ENCODE data around the gene PRKAR1B.

The PRKAR1B gene

GRCh38 chr7:739983-740942 is 13.2 kb upstream of the PRKAR1B start:
- no peak for DNase-seq

GRCh38 chr7:739455-739982 is 12.4 kb upstream of the PRKAR1B start:
- DNase-seq: no peak

GRCh38 chr7:738723-739454 is 11.8 kb upstream of the PRKAR1B start:
- DNase-seq: no peak

- no peak for DNase-seq
These were observed 11.2 kb upstream of the PRKAR1B start for GRCh38 chr7:738241-738640.

GRCh38 chr7:734808-735207 is 7.7 kb upstream of the PRKAR1B start:
- DNase-seq: no peak

- no peak for DNase-seq
These were observed 7.1 kb upstream of the PRKAR1B start for GRCh38 chr7:734214-734613.

GRCh38 chr7:732556-732955 is 5.5 kb upstream of the PRKAR1B start:
- DNase-seq: no peak

GRCh38 chr7:732094-732541 is 5.0 kb upstream of the PRKAR1B start:
- no peak for DNase-seq

GRCh38 chr7:731440-732085 is 4.5 kb upstream of the PRKAR1B start:
- no peak for DNase-seq

GRCh38 chr7:730501-731439 is 3.7 kb upstream of the PRKAR1B start:
- no peak for DNase-seq

GRCh38 chr7:729140-730000 is 2.3 kb upstream of the PRKAR1B start:
- DNase-seq: no peak

GRCh38 chr7:728602-729001 is 1.5 kb upstream of the PRKAR1B start:
- no peak for DNase-seq

GRCh38 chr7:727806-728460 is 852 bp upstream of the PRKAR1B start:
- DNase-seq: no peak

- DNase-seq: no peak
These were observed 302 bp downstream of the PRKAR1B start for GRCh38 chr7:726854-727103.

- no peak for DNase-seq
These were observed 812 bp downstream of the PRKAR1B start, which contains the start of gene DNAAF5 for GRCh38 chr7:726084-726853. TSS of gene DNAAF5 (plus strand) at chr7:726699. CDS start at chr7:726721, 22 bp downstream.

- no peak for DNase-seq
These were observed 1.7 kb downstream of the PRKAR1B start for GRCh38 chr7:725223-726005.

GRCh38 chr7:724298-724697 is 2.8 kb downstream of the PRKAR1B start:
- DNase-seq: no peak

- no peak for DNase-seq
These were observed 3.5 kb downstream of the PRKAR1B start for GRCh38 chr7:723541-723940.
